ENCODE results near the gene LAIR2.

Gene LAIR2

DNA sequence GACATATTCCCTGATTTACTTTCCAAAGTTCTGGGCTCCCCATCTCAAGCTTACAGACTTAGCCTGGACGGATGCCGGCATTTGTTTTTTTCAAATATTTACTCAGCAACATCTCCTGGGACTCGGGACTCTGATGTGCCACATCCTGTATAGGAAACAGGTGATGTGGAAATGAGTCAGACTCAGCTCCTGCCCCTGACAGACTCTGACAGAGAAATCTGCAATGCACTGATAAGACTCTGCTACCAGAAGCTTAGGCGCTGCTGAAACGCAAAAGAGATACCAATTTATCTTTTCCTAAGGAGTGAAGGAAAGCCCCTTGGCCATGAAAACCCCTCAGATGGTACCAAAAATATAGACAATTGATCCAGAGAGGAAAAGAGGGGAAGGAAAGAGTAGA lies 16.2 kb downstream of the LAIR2 start:
- no peaks in the 10 kb centered on the region for H3K4me1 Mint-ChIP-seq
- no peak for DNase-seq
- no peak for TF ChIP-seq CTCF (IDR thresholded peaks at IDR 0.05)
- peaks cover 14% of the 10 kb centered on the region for H3K27me3 Mint-ChIP-seq (ENCODE audit: low read depth, poor library complexity)
- peaks cover 87% of the 10 kb centered on the region for H3K9me3 Mint-ChIP-seq
- no peak overlapping the region for H3K4me3 Mint-ChIP-seq
- no peak overlapping the region for H3K27ac Mint-ChIP-seq
- no peaks in the 10 kb centered on the region for H3K36me3 Mint-ChIP-seq (ENCODE audit: low read depth)

- Mint-ChIP-seq H3K27me3 (ENCODE audit: low read depth, poor library complexity) (peaks cover 9% of the 10 kb centered on the region), H3K4me3 (no peak overlapping the region), H3K4me1 (no peaks in the 10 kb centered on the region), H3K9me3 (peaks cover 88% of the 10 kb centered on the region), H3K27ac (no peak overlapping the region), H3K36me3 (ENCODE audit: low read depth) (no peaks in the 10 kb centered on the region)
- no peak for TF ChIP-seq CTCF (IDR thresholded peaks at IDR 0.05)
- no peak for DNase-seq
Measured at GRCh38 chr19:54521022-54521859, 18.6 kb downstream of the LAIR2 start.

DNA sequence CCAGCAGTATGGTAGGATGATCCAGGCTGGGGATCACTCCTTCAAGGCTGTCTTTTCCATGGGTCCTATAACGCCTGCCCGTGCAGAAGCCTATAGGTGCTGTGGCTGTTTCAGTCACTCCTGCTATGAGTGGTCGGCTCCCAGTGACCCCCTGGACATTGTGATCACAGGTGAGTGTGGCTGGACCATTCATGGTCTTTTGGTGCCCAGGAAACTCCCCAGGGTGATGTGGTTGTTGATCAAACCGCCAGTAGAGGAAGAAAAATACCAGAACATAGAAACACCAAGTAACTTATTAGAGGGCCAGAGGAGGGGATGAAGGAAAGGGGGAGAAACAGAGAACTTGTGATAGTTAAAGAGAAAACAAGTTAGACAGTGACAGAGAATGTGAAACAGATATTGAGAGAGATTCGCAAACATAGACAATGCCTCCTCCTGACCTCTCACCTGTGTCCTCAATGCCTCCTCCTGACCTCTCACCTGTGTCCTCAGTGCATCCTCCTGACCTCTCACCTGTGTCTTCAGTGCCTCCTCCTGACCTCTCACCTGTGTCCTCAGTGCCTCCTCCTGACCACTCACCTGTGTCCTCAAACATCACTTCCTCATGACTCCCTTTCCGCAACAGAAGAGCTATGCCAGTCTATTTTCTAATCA lies 19.4 kb downstream of the LAIR2 start:
- Mint-ChIP-seq H3K36me3 (ENCODE audit: low read depth) (no peaks in the 10 kb centered on the region), H3K27me3 (ENCODE audit: low read depth, poor library complexity) (peaks cover 12% of the 10 kb centered on the region), H3K4me3 (no peak overlapping the region), H3K4me1 (no peaks in the 10 kb centered on the region), H3K27ac (no peak overlapping the region), H3K9me3 (peaks cover 89% of the 10 kb centered on the region)
- no peak for DNase-seq
- TF ChIP-seq CTCF (IDR thresholded peaks at IDR 0.05): no peak

DNA sequence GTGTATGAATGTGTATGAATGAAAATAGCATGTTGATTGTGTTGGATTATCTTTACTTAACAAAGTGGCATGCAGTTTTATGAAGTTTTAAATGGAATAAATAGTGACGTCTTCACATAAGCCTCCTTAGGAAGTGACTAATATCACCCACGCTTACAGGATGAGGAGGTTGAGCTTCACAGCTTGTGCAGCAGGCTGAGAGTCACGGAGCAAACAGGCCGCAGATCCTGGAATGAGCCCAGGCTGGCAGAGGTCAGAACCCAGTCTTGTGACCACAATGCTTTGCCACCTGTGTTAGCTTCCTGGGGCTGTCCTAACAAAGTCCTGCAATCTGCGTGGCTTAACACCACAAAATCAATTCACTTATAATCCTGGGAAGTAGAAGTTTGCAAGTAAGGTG lies 20.8 kb downstream of the LAIR2 start:
- H3K27me3 Mint-ChIP-seq (ENCODE audit: low read depth, poor library complexity): peaks cover 15% of the 10 kb centered on the region
- TF ChIP-seq CTCF (IDR thresholded peaks at IDR 0.05): no peak
- no peaks in the 10 kb centered on the region for H3K4me1 Mint-ChIP-seq
- DNase-seq: no peak
- no peaks in the 10 kb centered on the region for H3K36me3 Mint-ChIP-seq (ENCODE audit: low read depth)
- H3K9me3 Mint-ChIP-seq: peaks cover 93% of the 10 kb centered on the region
- no peak overlapping the region for H3K27ac Mint-ChIP-seq
- no peak overlapping the region for H3K4me3 Mint-ChIP-seq

DNA sequence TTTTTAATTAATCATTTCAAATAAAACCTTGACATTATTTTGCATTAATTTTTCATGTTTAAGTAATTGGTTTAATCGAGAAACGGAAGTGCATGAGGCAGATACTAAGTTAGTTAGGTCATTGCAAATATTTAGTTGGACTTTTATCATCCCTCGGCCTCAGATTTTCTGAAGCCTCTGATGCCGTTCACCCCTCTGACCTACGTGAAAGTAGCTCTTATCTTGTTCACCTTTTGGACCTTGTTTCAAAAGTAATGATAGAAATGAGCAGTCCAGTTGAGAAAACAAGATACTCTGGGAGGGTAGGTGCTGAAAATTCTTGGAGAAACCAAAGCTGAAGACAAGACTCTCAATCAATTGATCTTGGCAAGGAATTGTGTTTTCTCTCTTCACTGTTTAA lies 23.0 kb downstream of the LAIR2 start:
- no peak for DNase-seq
- no peaks in the 10 kb centered on the region for H3K4me1 Mint-ChIP-seq
- H3K27me3 Mint-ChIP-seq (ENCODE audit: low read depth, poor library complexity): peaks cover 7% of the 10 kb centered on the region
- H3K36me3 Mint-ChIP-seq (ENCODE audit: low read depth): no peaks in the 10 kb centered on the region
- H3K27ac Mint-ChIP-seq: no peak overlapping the region
- TF ChIP-seq CTCF (IDR thresholded peaks at IDR 0.05): no peak
- no peak overlapping the region for H3K4me3 Mint-ChIP-seq
- peaks cover 89% of the 10 kb centered on the region for H3K9me3 Mint-ChIP-seq
